Kidney epithelial cell (primary cell): Measurements from ENCODE around the gene ACMSD. TPM values are rescaled to one million over a fixed set of nuclear protein-coding genes. Genes with fewer than 3 reads are reported as not detected.
"Not testable (repeated sequence)": the region's sequence is repeated elsewhere in the genome, so short reads cannot be mapped to it uniquely, and the experiment has no call there.

Source experiments
- DNase-seq: peaks from one replicate; pipeline ENCODE4 v3.0.0-alpha.2; 2010; ENCODE audit warnings: low read depth
- H3K27me3 ChIP-seq: 2 replicates; pipeline ENCODE4 v1.6.0; 2011; ENCODE audit warnings: low read length; ENCODE audit not compliant: control insufficient read depth, insufficient read depth
- H3K36me3 ChIP-seq: 2 replicates; pipeline ENCODE4 v1.5.1; 2011; ENCODE audit warnings: low read length; ENCODE audit not compliant: control insufficient read depth, insufficient read depth
- H3K4me3 ChIP-seq: 2 replicates; pipeline ENCODE4 v1.5.1; 2011; ENCODE audit warnings: low read depth, mild to moderate bottlenecking, control low read depth, low read length
- total RNA-seq: library from RNA; depleted of rRNA; stranded (reverse); fragments of >200 nt; gene quantifications from 2 replicates; pipeline ENCODE4 v1.2.3, GENCODE V29; 2015
- TF ChIP-seq, protein P1 (sequence below): IDR thresholded peaks from 2 replicates; pipeline ENCODE4 v1.5.1; 2011; ENCODE audit warnings: mild to moderate bottlenecking, moderate library complexity, low read length, control low read depth, inconsistent platforms; ENCODE audit not compliant: insufficient read depth, poor library complexity, severe bottlenecking

ACMSD gene
- total RNA-seq, 1 donor from 2014 or later: not detected

DNA sequence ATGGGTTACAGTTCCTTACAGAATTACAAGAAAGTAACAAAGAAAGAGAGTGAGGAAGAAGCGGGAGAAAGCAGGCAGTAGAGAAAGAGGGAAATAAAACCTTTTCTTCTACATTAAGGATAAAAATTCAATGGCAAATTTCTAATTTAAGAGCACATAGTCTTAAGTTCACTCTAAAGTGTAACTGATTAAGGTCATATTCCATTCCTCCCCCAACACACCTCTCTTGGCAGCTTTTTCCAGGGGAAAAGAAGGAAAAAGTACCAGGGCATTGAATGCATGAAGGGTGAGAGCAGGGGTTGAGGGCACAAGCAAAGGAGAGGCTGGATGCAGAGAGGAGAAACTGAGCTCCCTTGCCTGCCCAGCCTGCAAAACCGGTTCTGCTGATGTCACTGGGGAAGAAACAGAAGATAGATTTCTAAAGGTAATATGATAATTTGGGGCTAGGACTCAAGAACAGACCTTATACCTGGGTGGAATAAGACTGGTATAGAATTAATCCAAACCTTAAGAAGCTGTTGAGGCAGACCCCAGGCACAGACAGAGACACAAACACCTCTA is 4.6 kb downstream of the ACMSD start:
- TF ChIP-seq, protein P1, sequence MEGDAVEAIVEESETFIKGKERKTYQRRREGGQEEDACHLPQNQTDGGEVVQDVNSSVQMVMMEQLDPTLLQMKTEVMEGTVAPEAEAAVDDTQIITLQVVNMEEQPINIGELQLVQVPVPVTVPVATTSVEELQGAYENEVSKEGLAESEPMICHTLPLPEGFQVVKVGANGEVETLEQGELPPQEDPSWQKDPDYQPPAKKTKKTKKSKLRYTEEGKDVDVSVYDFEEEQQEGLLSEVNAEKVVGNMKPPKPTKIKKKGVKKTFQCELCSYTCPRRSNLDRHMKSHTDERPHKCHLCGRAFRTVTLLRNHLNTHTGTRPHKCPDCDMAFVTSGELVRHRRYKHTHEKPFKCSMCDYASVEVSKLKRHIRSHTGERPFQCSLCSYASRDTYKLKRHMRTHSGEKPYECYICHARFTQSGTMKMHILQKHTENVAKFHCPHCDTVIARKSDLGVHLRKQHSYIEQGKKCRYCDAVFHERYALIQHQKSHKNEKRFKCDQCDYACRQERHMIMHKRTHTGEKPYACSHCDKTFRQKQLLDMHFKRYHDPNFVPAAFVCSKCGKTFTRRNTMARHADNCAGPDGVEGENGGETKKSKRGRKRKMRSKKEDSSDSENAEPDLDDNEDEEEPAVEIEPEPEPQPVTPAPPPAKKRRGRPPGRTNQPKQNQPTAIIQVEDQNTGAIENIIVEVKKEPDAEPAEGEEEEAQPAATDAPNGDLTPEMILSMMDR: no peak
- DNase-seq: no peak
- Histone ChIP-seq H3K36me3 (peaks cover 1% of the 10 kb centered on the region), H3K27me3 (no peaks in the 10 kb centered on the region), H3K4me3 (no peak overlapping the region)

DNA sequence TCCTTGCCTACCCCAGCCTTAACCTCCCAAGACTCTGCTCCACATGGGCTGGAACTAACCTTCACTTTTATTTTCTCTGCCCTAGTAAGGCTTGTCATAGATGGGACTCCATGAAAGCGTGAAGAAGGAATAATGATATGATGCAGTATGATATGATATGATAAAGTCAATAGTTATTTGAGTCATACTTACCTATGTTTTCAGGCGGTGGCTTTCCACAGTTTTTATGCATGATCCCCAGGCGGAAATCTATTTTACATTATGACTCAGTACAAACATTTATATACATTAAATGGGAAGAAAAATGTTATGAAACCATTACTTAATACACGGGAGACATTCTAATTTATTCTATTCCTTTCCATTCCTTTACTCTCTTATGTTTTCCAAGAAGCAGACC is 5.6 kb downstream of the ACMSD start:
- TF ChIP-seq, protein P1: no peak
- no peak overlapping the region for H3K4me3 ChIP-seq
- DNase-seq: no peak
- H3K36me3 ChIP-seq: peaks cover 1% of the 10 kb centered on the region
- H3K27me3 ChIP-seq: no peaks in the 10 kb centered on the region

DNA sequence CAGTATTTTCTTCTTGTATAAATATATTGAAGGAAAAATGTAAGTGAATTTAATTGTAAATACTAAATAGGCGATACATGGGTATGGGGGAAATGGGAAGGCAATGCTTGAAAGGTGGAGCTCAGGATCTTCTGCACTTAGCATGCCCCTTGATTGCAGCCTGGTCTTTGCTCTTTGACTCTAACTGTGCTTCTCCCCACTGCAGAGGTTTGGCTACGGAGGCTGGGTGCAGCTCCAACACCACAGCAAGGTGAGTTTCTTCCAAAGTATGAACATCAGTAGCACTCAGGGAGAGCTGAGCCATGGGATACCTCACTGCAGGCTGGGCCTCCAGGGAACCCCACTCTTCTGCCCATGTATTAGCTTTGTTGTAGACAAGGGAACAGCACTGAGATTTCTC is 6.6 kb downstream of the ACMSD start:
- Histone ChIP-seq H3K27me3 (no peaks in the 10 kb centered on the region), H3K36me3 (peaks cover 1% of the 10 kb centered on the region), H3K4me3 (no peak overlapping the region)
- TF ChIP-seq, protein P1: no peak
- DNase-seq: no peak

DNA sequence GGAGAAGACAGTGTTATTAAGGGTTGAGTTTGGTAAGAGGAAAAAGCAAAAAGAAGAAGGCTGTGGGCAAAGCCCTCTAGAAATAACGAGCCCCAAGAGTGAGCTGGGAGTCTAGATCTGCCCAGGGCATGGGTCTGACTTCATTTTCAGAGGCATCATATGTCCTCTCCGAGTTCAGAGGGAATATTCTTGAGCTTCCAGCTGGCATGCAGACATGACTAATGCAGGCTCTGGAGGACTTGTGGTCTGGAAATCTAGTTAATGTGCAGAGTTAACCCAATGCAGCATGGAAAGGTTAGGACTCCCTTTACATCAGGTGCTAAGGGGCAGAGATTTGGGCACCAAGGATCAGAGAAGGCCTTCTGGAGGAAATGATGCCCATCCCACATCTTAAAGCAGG is 7.3 kb downstream of the ACMSD start:
- no peaks in the 10 kb centered on the region for H3K27me3 ChIP-seq
- no peak overlapping the region for H3K4me3 ChIP-seq
- peaks cover 1% of the 10 kb centered on the region for H3K36me3 ChIP-seq
- peak; percentile 89 for DNase-seq
- TF ChIP-seq, protein P1: no peak

DNA sequence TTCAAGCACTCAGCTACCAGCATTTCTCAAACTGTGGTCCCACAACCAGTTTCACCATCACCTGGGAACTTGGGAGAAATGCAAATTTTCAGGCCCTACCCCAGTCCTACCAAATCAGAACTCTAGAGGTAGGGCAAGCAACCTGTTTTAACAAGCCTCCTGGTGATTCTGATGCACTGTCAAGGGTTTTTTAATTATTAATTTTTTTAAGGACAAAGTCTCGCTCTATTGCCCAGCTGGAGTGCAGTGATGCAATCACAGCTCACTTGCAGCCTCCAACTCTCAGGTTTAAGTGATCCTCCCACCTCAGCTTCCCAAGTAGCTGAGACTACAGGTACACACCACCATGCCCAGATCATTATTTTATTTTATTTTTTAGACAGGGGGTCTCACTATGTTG is 7.8 kb downstream of the ACMSD start:
- H3K4me3 ChIP-seq: no peak overlapping the region
- DNase-seq: no peak
- TF ChIP-seq, protein P1: no peak
- H3K27me3 ChIP-seq: no peaks in the 10 kb centered on the region
- peaks cover 1% of the 10 kb centered on the region for H3K36me3 ChIP-seq

DNA sequence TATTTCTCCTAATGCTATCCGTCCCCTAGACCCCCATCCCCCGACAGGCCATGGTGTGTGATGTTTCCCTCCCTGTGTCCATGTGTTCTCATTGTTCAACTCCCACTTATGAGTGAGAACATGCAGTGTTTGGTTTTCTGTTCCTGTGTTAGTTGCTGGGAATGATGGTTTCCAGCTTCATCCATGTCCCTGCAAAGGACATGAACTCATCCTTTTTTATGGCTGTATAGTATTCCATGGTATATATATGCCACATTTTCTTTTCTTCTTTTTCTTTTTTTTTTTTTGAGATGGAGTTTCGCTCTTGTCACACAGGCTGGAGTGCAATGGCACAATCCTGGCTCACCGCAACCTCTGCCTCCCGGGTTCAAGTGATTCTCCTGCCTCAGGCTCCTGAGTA is 9.2 kb downstream of the ACMSD start:
- H3K27me3 ChIP-seq, DNase-seq, H3K4me3 ChIP-seq, H3K36me3 ChIP-seq: not testable (repeated sequence)

DNA sequence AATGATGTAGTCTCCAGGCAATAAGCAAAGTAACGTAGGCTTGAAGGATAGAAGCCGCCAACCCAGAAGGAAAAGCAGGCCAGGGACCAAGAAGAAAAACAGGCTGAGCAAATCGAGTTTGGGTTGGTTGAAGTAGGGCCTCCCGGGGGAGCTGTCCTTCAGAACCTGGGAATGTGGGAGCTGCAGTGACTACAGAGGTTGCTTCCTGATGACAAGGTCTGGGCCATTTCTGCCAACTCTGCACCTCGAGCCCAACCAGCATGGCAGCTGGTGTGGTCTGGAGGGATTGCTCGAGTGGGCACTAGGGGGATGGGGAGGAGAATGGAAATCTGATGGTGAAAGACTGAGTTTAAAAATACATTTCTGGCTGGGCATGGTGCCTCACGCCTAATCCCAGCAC is 14.1 kb downstream of the ACMSD start:
- H3K4me3 ChIP-seq: no peak overlapping the region
- no peaks in the 10 kb centered on the region for H3K27me3 ChIP-seq
- no peaks in the 10 kb centered on the region for H3K36me3 ChIP-seq
- TF ChIP-seq, protein P1: no peak
- DNase-seq: no peak
